HL-60 (cell line): ENCODE measurements around the gene ABCC8.

Source experiments
- GABPA ChIP-seq: IDR thresholded peaks from 2 replicates; pipeline ENCODE4 v1.6.1; 2012; ENCODE audit warnings: low read depth
- POLR2AphosphoS5 ChIP-seq: IDR thresholded peaks from 2 replicates; pipeline ENCODE4 v1.6.1; 2012; ENCODE audit warnings: low read depth
- REST ChIP-seq: IDR thresholded peaks from 2 replicates; pipeline ENCODE4 v1.6.1; 2012; ENCODE audit warnings: low read depth; ENCODE audit not compliant: insufficient replicate concordance
- SPI1 ChIP-seq: IDR thresholded peaks from 2 replicates; pipeline ENCODE4 v1.6.1; 2012; ENCODE audit warnings: low read depth, mild to moderate bottlenecking, borderline replicate concordance
- TF ChIP-seq, protein P1 (sequence below): IDR thresholded peaks from one replicate; pipeline ENCODE4 v1.5.1; 2011; ENCODE audit warnings: low read length, control low read depth, inconsistent platforms; ENCODE audit not compliant: insufficient read depth

DNA sequence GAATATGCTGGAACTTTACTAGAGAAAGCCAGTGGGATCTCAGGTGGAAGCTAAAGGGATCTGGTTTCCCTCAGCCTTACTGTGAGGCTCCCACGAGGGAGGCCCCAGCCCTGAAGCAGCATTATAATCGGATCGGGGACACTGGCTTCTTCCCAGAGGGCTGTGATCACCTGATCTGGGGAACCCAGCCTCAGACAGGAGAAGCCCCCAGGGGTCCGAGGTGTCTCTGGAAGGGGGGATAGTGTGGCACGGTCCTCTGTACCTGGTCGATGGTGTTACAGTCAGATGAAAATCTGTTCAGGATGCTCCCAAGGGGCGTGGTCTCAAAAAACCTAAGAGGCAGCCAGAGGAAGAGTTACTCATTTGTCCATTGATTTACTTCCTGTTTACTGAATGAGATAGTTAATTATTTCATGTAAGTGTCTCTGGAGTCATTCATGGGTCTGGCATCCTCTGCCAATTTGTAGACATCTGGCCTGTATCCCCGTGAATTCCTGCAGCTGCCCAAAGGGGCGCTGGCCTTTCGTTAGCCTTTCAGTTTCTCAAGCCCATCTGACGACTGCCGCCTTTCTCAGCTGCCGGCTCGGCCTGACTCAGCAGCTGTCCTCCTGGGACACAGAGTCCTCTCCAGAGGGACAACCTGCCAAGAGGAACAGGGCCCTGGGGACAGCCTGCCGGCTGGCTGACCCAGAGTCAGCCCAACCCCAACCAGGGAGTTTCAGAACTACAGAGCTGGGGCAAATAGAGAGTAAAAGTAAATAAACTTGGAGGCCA lies 71.2 kb downstream of the ABCC8 start:
- TF ChIP-seq REST: no peak
- no peak for TF ChIP-seq GABPA
- TF ChIP-seq, protein P1, sequence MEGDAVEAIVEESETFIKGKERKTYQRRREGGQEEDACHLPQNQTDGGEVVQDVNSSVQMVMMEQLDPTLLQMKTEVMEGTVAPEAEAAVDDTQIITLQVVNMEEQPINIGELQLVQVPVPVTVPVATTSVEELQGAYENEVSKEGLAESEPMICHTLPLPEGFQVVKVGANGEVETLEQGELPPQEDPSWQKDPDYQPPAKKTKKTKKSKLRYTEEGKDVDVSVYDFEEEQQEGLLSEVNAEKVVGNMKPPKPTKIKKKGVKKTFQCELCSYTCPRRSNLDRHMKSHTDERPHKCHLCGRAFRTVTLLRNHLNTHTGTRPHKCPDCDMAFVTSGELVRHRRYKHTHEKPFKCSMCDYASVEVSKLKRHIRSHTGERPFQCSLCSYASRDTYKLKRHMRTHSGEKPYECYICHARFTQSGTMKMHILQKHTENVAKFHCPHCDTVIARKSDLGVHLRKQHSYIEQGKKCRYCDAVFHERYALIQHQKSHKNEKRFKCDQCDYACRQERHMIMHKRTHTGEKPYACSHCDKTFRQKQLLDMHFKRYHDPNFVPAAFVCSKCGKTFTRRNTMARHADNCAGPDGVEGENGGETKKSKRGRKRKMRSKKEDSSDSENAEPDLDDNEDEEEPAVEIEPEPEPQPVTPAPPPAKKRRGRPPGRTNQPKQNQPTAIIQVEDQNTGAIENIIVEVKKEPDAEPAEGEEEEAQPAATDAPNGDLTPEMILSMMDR: no peak
- TF ChIP-seq POLR2AphosphoS5: no peak
- TF ChIP-seq SPI1: no peak
